GDM1 (cell line): ENCODE measurements around the gene CCDC61.

Experiments used
- DNase-seq: peaks from one replicate; lab custom pipeline; 2025; lab: John Stamatoyannopoulos, UW

CCDC61 gene

GRCh38 chr19:45973553-45974338, 21.5 kb upstream of the CCDC61 start, which contains the start of gene NOVA2:
TSS of gene NOVA2 (minus strand) at chr19:45973865. CDS start at chr19:45973351, 514 bp downstream.
- no peak for DNase-seq

DNA sequence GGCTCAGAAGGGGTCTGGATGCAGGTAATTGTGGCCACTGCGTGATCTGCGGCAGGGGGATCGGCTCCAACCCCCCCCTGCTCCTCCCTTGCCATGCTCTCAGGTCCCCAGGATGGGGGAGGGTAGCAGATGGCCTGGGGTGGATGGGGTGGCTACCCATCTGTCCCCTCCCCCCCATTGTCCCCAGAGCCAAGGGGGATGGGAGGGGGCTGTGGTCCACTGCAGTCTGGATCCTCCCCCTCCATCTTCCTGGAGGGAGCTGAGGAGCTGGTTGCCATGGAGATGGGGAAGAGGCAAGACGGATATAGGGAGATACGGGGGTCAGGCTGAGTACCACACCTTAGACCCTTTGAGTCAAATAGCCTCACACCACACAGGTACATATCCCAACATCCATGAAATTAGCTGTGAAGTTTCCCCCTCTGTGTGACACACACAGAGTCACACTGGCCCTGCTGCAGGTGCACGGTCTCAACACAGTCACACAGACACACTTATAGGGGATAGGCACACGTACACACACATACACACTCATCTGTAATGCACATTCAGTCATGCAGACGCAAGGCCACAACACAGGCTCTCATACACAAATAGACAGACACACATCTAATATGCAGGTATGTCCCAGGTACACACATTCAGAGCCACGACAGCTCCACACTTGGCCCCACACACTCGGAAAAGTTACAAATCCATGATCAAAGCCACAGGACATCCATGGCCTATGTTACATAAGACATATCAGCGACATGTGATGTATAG, 19.8 kb upstream of the CCDC61 start:
- DNase-seq, result no peak

DNA sequence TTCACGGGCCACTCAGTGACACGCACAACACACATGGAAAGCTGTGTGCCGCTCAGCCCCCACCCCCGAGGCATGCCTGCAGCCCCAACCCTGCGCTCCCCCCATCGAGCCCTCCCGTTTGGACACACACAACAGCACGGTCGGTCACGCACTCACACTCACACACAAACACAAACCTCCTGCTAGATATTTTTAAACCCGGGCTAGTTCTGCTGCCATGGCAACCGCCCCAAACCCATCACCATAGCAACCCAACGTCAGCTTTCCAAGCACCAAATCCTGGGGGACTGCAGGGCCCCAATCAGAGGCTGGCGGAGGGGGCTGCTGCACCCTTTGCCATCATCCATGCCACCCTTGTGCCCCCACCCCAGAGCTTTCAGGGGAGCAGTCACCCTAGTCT, 19.1 kb upstream of the CCDC61 start:
- DNase-seq, result no peak

- DNase-seq, result no peak
Measured at GRCh38 chr19:45978156-45978555, 17.1 kb upstream of the CCDC61 start.

GRCh38 chr19:45981350-45981749, 13.9 kb upstream of the CCDC61 start:
- DNase-seq, result no peak

- no peak for DNase-seq
Measured at GRCh38 chr19:45985321-45985720, 9.9 kb upstream of the CCDC61 start.

GRCh38 chr19:45990113-45990728, 5.0 kb upstream of the CCDC61 start:
- DNase-seq, result no peak

GRCh38 chr19:45994456-45994997, 740 bp upstream of the CCDC61 start:
- DNase-seq, result no peak

GRCh38 chr19:45995715-45996385, 583 bp downstream of the CCDC61 start:
- no peak for DNase-seq

DNA sequence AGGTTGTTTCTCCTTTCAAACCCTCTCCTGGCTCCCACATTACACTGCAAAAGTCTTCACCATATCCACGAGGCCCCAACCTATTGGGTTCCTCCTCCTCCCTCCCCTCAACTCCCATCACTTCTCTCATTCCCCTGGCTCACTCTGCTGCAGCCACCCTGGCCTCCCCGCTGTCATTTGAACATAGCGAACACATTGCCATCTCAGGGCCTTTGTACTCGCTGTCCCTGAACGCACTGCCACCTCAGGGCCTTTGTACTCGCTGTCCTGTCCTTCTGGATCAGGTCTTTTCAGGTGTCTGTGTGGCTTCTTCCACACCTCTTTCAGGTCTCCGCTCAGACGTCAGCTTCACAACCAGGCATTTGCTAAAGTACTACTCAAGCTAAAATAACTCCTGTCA, 1.7 kb downstream of the CCDC61 start:
- DNase-seq, result no peak

DNA sequence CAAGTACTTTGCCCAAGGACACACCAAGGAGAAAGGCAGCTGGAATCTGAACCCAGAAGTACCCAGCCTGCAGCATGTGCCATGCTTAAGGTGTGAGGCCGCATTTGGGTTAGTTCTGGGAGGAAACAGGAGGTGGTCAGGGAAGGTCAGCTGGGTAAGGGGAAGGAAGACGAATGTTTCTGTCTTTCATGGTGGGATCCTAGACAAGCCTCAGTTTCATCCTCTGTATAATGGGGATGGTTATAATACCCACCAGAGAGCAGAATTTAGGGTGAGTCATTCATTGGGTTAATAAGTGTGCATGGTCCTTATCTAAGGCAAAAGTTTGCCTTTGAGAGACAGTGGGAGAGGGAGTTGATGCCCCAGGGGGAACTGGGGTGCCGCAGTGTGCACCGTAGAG, 3.6 kb downstream of the CCDC61 start:
- no peak for DNase-seq

DNA sequence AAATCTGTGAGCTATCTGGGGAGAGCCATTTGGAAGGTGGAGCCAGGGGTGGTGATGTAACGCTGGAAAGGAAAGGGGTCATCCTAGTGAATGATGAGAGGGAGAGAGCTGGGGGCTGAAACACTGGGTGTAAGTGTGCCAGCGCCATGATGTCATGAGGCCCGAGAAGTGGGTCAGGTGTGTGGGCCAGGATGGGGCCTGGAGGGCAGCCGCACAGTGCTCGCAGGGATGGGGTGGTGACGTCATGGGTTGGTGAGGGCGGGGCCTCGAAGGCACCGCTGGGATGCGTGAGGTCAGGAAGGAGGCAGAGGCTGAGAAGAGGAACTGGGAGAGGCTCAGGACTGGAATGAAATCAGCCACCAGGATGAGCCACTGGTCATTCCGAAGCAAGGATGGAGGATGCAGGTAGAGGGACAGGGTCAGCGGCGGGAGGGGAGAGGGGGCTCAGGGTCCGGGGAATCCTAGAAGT, 4.4 kb downstream of the CCDC61 start:
- DNase-seq, result no peak

GRCh38 chr19:46000491-46001246, 5.4 kb downstream of the CCDC61 start:
- no peak for DNase-seq

GRCh38 chr19:46002678-46003275, 7.5 kb downstream of the CCDC61 start:
- DNase-seq, result no peak

- no peak for DNase-seq
Measured at GRCh38 chr19:46006411-46006810, 11.1 kb downstream of the CCDC61 start.

DNA sequence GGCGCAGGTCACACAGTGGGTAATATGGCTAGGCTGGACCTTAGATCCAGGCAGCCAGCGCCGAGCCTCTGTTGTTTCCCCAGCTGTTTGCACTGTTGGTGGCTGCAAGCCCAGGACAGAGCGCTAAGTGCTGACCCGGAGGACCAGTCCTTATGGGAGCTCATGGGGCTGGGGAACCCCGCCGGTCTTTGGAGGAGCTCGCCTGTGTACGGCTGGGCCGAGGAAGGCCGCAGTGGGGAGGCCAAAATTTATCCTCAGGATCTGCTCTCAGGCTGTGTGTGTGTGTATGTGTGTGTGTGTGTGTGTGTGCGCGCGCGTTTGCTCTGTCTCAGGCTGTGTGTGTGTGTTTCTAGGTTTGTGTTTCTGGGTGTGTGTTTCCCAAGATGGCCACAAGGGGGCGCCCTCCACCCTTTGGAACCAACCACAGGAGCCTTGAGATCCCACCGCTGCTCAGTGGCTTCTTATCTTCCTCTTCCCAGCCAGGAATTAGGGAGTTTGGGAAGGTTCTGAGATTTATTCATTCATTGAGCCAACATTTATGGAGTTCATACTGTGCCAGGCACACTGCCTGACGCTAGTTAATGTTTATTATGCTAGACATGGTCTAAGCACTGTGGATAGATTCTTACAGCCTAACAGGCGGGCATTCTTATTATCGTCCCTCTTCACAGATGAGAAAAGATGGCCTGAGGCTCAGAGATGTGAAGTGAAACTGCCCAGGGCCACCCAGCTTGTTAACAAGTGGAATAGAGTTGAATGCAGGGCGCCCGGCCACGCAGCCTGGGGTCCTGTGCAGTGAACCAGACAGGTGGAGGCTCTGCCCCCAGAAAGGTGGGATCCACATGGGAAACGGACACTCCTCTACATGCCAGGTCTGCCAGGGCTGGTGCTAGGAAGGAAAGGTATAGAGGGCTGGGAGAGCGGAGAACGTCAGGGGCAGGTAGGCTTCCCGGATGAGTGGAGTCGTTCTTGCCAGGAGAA, 14.6 kb downstream of the CCDC61 start:
- DNase-seq, result peak; percentile 26

DNA sequence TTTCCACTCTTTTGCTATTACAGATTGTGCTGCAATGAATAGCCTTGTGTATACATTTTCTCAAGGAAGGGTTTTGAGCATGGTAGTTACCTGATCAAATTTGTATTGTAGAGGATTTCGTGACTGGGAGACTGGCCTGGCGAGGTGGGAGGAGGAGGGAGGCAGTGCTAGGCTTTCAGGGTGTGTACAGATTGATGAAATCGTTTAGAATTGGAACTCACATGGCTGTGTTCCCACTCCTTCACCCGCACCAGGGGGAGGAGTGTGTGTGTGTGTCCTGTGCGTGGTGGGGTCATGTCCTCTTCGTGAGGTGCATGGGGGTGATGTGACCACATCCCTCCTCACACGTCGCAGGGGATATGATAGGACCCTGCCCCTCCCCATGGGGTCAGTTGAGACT, 19.3 kb downstream of the CCDC61 start:
- DNase-seq, result no peak

- no peak for DNase-seq
Measured at GRCh38 chr19:46014941-46015686, 19.8 kb downstream of the CCDC61 start.
